HG02870 (cell line): Measurements from ENCODE around the gene LIPA.
"Not testable (repeated sequence)": the region's sequence is repeated elsewhere in the genome, so short reads cannot be mapped to it uniquely, and the experiment has no call there.

Source experiments
- ATAC-seq: cut with Tn5 transposase; IDR thresholded peaks from one replicate; pipeline ENCODE4 v1.9.1; 2021; ENCODE audit warnings: mild to moderate bottlenecking, moderate library complexity; ENCODE audit not compliant: unreplicated experiment

LIPA gene

DNA sequence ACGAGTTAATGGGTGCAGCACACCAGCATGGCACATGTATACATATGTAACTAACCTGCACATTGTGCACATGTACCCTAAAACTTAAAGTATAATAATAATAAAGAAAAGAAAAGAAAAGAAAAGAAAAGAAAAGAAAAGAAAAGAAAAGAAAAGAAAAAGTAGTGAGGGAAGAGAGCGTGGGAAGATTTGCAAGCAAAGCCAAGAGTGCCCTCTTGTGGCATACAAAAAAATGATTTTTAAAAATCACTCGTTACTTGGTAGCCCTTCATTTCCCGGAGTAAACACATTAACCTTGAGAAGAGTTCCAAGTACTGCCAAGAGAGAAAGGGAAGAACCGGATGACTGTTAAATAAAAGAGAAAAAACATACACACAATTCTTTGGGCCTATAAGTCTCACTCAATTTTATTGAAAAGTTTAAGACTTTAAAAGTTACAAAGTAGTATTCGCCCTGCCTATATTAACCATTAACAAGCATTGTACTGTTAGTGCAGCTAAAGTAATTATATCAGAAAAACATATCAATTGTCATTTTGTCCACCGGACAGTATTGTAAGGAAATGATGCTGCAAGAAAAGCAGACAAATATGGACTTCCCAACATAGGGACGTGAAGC, 38.3 kb downstream of the LIPA start:
- no peak for ATAC-seq

DNA sequence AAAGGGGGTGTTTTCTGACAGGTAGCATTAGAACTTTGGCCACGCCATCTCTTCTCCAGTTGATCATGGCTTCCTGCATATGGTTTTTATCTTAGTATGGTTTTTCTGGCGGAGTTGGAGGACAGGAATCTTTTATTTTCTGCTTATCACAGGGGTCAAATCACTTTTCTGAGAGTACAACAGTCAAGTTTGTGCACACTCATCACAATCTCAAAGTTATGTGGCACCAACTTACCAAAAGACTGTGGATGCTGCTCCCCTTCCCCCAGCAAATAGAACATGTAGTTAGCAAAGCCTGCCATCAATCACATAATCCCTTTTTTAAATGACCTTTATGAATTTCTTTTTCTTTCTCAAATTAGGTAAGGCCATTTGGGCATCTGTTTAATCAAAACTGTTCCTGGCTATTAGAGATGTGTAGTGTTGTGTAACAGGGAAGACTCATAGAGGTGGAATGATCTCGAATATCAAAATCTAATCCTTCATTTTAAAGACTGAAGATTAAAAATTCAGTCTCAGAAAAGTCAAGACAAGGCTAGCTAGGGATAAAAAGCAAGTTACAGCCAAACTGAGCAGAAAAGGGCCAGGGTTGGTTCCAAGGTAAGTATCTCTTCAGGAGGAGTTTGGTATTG, 40.7 kb downstream of the LIPA start:
- no peak for ATAC-seq

DNA sequence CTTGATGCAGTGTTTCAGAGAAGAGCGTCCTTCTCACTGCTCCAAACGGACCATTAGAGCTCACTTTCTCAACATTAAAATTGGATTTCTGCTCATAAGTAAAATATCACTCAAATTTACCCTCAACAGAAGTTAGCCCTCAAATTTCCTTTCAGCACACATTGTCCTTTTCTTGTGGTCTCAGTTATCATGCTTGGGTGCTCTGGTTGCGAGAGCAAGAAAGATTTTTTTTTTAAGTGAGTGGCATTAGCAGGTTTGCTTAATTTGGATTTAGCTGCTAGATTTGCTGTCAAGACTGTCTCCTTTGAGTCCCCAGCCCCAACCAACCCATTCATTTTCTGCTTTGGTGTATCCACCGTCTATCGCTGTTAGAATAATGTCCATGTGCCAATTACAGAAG, 41.9 kb downstream of the LIPA start:
- no peak for ATAC-seq

DNA sequence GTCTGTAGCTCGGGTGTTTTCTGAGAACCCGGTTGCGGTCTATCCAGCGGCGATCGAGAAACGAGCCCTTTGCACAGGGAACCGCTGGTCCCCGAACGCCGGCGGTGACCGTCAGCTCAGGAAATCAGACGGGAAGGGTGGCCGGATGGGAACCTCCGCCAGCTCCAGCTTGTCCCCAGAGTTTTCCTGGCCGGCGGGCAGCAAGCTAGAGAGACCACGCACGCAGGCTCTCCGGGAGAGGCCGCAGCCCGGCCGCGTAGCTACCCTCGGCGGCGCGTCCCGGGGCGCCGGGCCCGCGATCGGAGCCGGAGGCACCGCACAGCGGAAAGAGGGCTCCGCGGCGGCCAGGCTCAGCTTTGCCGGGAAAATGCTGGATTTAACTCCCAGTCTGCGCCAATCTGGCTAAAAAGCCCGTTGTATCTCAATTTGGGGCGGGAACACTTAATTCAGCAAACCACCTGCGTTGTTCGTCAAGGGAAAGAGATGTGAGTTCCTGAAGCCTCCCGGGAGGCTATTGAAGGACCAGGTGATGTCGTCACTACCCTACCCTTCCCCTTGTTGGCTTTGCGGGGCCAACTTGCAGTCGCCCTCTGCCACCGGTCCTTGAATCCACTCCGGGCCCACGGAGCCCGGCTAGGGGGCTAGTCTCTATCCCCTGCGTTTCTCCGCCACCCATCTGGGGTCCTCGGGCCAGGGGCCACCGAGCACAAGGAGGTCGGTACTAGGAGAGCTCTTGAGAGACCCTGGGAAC, 43.6 kb downstream of the LIPA start:
- no peak for ATAC-seq

DNA sequence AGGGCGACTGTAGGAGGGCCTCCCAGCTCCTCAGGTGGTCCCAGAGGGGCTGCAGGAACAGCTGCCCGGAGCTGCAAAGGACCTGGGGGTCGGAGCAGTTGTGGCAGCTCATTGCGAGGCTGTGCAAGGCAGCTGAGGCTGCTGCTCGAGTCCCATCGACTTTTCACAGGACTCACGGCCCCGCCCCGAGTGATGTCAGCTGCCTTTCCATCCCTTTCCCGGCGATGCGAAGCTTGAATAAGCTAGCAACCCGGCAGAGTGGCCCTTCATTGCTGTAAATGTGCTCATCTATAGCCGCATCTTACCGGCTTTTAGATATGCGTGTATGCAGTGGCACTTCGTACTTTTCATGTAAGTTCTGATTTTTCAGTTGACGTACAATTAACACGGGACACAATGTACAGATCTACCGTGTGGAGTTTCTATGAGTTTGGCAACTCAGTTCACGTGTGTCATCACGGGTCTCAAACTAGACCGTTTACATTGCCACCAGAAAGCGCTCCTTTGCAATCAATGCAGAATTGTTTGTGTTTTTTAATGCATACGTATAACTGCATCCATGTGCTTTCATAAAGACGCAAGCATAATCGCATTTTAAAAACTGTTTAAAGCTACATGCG, 44.3 kb downstream of the LIPA start, which contains the start of gene CH25H:
Gene CH25H, minus strand, starts transcription at position 137 of the 620 bp plus-strand sequence. Its CDS starts 25 bp downstream, at position 112.
- ATAC-seq = no peak

DNA sequence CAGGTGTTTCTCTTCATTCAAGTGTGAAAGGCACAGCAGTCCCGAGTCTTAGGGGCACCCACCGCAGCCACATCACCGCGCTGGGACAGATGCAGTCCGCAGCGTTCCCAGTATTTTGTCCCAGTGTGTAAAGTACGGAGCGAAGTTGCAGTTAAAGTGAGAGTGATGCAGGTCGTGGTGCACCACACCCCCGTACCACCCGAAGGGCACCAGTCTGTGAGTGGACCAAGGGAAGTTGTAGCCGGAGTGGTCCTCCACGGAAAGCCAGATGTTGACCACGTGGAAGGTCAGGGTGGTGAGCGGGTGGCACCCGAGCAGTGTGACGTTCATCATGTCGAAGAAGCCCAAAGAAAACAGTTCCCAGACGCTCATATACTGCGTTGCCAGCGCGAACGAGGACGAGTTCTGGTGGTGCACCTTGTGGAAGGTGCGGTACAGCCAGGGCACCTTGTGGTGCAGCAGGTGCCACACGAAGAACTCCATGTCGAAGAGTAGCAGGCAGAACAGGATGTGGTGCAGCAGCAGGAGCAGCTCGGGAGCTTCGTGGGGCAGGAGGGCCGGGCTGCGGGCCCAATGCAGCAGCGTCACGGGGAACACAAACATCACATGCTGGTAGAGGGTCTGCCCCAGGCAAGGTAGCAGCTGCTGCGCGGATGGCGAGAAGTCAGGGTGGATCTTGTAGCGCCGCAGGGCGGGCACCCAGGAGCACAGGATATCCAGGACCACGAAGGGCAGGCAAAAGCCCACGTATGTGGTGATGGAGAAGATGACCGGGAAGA, 45.0 kb downstream of the LIPA start:
- ATAC-seq = no peak

DNA sequence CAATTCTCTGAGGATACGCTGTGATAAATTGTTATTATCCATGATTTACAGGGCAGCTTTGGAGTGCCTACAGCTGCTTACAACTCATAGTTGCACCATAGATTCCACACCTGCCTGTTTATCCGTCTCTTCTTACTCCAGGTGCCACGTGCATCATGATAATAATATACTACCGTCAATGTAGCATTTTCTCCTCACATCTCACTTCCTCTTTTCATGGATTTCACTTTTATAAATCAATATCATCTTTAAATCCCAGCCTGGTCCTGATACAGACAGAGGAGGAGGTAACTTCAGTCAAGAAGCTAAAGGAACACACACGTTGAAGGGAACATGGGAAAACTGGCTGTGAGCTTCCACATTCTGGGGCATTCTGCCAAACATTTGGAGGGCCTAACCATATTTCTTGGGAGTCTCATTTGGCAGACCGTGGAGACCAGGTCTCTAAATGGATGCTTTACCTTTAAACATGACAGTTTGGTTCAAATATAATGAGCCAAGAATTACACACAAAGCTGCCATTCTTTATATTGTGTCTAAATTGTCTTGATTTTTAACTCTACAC, 46.9 kb downstream of the LIPA start:
- ATAC-seq = no peak

DNA sequence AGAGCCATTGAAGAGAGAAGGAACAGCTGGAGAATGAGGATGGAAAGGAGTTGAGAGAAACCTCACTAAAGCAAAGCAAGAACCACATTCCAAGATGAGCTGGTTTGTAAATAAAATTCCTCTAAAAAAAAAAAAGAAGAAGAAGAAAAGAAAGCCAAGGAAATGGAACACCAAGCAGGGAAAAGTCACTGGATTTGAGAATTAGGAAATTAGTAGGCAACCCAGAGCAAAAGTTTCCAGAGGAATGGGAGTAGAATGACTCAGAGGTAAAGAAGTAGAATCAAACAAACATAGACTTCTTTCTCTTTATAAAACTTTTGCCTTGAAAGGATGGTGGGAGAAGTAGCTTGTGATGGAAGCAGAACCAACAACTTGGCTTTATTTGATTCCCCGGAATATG, 48.3 kb downstream of the LIPA start:
- ATAC-seq = no peak

DNA sequence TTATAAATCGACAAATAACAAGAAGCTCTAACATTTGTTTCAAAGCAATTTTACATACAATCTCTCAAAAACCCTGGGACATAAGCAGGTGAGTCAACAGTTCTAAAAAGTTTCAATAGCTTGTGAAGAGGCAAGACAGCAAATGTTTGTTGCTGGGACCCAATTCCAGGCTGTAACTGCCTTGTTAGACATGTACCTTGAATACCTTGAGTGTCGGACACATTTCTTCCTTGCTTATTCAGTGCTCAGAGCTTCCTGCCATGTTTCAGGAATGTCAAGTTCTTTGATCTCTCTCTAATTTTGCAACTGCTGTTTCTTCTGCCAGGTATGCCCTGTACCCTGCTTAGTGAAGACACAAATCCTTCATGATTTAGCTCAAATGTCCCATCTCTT, 49.5 kb downstream of the LIPA start:
- ATAC-seq = no peak

DNA sequence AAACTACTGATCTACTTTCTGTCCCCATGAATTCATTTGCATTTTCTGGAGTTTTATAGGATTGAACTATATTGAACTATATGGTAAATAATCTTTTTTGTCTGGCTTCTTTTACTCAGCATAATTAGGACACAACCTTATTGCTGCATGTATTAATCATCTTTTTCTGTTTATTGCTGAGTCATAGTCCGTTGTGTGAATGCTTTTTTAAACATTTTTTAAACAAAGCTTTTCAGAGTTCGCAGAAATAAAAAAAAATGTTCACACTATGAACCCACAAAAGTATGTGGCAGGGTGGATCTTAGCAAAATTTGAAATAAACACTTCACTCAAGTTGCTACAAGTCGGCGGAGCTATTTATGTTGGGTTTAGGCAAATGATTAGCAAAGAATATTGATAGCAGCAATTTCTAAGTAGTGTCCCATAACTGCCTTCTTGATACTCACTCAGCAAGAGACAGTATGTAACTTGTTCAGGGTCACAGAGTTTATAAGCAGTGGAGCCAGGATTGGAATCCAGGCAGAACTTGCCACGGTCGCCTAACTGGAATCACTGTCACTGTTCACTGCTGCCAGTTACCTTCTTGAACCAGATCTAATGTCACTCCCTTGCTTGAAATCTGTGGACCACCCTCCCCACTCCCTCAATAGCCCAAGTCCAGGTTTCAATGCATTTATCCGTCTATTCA, 50.1 kb downstream of the LIPA start:
- ATAC-seq = no peak

DNA sequence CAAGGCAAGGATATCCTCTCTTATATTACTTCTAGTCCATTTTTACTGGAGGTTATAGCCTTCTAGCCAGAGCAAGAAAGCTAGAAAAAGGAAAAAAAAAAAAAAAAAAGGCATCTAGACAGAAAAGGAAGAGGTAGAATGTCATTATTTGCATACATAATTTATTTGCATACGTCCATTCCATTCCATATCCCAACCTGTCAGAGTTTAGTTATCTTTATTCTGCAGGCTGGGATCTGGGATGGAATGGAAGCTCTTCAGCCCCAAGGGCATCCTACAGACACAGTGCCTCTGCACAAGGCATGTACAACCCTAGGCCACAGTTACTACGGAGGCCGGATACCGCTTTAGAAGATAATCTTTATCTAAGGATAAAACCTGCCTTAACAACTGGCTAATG, 54.1 kb downstream of the LIPA start:
- no peak for ATAC-seq

DNA sequence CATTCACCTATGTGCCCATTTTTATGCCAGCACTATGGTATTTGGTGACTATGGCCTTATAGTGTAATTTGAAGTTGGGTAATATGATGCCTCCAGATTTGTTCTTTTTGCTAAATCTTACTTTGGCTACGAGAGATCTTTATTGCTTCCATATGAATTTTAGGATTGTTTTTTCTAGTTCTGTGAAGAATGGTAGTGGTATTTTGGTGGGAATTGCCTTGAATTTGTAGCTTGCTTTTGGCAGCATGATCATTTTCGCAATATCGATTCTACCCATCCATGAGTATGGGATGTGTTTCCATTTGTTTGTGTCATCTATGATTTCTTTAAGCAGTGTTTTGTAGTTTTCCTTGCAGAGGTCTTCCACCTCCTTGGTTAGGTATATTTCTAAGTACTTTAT, 60.3 kb downstream of the LIPA start:
- ATAC-seq = not testable (repeated sequence)

DNA sequence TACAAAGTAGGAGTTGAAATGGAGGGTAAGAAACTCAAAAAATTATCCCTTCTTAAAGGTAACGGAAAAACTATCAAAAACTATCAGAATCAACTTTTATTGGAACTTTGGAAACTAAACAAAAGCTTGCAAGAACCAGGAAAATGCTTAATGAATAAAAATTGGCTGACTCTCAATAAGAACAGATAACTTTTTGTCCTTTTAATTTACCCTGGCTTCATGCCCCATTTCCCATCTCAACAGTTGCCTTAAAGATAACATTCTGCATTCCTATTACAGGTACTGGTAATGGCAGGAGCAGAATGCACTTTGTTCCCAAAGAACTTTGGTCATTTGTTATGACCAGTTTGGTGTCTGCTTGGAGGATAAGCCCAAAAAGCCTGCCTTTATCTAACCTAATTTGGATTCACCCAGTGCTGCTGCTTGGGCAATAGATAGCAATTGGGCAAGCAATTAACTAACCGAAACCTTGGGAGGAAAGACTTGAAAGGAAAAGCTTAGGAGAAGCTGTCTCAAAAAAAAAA, 62.3 kb downstream of the LIPA start:
- no peak for ATAC-seq

DNA sequence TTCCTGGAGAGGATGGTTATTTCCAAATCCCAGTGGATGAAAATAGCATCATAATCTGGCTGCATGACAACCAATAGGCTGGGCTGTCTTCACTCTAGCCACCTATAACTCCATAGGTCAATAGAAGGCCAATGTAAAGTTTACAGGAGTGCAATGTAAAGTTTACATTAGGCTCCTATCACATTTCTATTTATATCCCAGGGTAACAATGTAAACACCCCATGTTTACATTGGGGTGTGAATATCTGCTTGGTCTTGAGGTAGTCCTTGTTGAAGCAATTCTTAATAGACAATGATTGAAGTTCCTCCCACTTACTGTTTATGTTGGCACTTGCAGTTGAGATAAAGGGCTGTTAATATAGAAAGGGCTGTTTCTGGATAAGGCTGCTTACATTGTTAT, 65.9 kb downstream of the LIPA start:
- no peak for ATAC-seq

DNA sequence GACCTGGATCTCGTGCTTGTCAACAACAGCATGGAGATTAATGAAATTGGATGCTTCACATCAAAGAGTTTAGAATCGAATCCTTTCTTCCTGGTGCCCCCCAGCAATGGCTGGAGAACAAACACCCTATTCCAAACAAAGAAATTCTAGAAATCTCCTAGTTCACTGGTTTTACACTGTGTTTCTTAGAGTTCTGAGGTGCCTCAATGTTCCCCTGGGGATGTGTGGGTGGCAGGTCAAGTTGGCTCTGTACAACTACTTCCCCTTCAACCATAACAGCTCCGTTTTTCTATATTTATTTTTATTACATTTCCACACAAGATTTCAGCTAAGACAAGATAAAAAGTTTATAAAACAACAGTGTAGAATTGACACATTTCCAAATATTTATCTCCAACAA, 66.9 kb downstream of the LIPA start:
- ATAC-seq = no peak

DNA sequence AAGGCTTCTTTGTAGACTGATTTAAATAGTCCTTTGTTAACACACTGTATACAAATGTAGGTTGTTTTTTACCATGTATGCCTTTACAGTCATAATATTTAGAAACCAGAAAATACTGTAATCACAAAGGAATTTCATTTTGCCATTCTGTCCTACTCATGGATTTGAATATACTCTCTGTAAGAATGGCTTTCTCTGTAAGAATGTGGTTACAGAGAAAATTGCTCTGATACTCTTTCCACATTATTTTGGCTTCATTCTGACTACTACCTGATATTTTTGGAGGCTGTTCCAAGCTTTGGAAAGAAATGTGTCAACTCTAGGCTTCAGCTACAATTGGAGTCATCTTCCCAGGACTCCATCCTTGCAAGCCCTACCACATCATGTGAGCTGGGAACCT, 68.0 kb downstream of the LIPA start:
- ATAC-seq = no peak

DNA sequence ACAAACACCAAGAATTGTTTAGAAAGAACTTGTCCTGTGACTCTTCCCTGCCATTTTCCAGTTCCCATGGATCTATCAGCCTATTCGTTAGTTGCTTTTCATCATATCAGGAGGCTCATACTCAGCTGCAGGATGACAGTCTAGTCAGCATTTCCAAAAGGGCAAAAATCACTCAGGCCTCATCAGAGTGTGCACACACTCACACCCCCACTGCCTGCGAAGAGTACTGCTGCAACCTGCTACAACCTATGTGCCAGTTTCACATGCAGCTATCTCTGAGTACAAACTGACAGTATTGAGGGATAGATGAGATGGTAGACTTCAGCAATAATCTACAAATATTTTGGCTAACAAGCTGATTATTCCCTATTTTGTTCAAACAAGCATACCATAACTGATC, 68.7 kb downstream of the LIPA start:
- no peak for ATAC-seq

DNA sequence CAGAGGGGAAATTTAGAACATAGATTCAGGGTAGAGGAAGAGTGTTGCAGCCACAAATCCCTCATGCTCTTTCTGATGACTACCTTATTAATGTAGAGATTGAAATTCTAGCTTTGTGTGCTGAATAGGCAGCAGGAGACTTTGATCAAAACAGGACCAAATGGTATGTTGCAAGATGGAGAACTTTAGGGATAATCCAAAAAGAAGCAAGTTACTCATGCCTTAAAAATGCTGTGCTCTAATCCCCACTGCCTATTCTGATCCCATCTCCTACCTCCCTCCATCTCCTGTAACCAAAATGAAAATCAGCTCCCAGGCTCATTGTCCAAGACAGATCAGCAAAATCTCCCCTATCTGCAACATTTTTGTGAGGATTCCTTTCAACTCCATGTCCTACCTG, 75.8 kb downstream of the LIPA start:
- ATAC-seq = no peak

DNA sequence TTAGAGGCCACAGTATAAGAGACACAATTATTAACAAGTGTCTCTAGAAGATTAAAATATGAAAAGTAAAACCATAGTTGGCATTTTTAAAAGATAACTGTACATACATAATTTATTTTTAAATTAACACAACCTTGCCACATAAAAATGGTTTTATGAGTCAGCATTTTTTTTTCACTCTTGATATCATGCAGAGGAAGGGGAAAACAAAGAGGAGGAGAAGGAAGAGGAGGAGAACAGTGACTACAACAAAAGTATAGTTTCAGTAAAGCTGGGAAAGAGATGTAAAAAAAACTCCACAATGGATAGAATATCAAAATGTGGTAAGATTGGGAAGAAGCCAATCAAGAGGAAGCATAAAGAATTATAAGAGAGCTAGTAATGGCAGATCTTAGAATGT, 78.5 kb downstream of the LIPA start:
- no peak for ATAC-seq

DNA sequence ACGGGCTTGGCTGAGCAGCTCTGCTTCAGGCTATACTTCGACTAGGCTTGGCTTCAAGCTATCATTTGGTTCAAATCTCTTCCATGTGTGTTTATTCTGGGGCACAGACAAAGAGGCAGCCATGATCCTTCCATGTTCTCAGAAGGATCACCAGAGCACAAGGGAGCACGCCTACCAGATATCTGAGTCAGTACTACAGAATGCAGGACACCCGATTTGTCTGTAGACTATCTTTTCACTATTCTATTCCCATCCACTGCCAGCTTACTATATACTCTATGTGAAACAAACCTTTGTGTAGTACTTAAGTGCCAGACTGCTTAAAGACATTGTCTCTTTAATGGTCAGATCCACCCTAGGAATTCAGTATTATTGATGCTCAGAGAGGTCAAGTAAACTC, 79.6 kb downstream of the LIPA start:
- no peak for ATAC-seq
